Vagina (tissue), 2 donors: ENCODE data around the gene ENTPD2.

Experiments used
- POLR2A ChIP-seq, 2 donors: fragments of 450-650 bp; IDR thresholded peaks; one replicate each; pipeline ENCODE4 v1.6.1; 2017; ENCODE audit warnings: antibody characterized with exemption in 2 of 2, mild to moderate bottlenecking in 2 of 2, moderate library complexity in 2 of 2
- TF ChIP-seq, protein P1 (sequence below), 3 experiments: fragments of 450-650 bp in 2 of 3; fragments of 200-600 bp in 1 of 3; sonication (generic) in 1 of 3; IDR thresholded peaks; one replicate each; pipeline ENCODE4 v1.5.1; 2017 to 2019; ENCODE audit warnings: antibody characterized with exemption in 3 of 3, mild to moderate bottlenecking in 2 of 3, moderate library complexity in 2 of 3

DNA sequence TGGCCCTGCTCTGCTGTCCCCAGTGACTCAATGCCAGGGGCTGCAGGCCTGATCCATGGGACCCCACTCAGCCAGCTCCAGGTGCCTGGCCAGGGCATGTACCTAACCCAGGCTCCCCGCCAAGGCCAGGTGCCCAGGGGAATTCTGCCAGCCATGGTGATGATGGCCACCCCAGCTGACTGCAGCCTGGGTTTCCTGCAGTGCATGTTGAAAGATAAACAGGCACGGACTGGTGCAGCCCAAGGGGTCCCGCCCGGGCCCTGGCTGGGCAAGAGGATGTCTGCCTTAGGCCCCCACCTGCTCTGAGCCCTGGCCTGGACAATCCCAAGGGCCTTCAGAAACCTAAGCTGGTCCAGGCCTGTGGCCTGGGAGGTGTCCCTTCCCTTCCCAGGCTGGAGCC is 27.0 kb downstream of the ENTPD2 start:
- no peak for TF ChIP-seq POLR2A (IDR thresholded peaks at IDR 0.05)
- TF ChIP-seq, protein P1, sequence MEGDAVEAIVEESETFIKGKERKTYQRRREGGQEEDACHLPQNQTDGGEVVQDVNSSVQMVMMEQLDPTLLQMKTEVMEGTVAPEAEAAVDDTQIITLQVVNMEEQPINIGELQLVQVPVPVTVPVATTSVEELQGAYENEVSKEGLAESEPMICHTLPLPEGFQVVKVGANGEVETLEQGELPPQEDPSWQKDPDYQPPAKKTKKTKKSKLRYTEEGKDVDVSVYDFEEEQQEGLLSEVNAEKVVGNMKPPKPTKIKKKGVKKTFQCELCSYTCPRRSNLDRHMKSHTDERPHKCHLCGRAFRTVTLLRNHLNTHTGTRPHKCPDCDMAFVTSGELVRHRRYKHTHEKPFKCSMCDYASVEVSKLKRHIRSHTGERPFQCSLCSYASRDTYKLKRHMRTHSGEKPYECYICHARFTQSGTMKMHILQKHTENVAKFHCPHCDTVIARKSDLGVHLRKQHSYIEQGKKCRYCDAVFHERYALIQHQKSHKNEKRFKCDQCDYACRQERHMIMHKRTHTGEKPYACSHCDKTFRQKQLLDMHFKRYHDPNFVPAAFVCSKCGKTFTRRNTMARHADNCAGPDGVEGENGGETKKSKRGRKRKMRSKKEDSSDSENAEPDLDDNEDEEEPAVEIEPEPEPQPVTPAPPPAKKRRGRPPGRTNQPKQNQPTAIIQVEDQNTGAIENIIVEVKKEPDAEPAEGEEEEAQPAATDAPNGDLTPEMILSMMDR (IDR thresholded peaks at IDR 0.05): no peak
